ENCODE results near the gene NDUFS6.

NDUFS6 gene

DNA sequence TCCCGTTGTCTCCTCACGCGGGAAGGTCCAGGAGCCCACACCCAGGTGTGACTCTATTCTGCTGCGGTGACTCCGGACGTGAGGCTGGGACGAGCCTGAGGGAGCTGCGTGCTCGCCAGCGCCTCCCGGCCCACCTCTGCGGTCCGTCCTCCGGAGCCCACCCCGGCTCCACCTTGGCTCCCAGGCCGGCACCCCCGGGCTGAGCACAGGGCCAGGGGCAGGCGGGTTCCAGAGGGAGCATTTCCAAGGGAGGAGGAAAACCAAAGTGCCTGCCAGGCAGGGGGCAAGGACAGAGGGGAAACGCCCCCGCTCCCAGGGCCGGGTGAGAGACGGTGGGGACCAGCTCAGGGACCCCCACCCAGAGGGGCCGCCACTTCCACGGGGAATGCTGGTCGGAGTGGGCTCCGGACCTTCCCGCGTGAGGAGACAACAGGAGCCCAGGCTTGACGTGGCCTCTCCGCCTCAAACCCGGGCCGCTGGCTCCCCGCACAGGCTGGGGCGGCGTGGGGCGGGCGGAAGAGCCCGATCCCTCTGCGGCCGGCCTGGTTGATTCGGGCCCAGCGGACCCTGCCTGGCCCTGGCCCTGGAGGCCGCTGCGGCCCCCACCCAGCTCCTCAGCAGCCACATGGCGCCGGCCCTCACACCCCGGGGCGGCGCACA is 55.5 kb downstream of the NDUFS6 start:
- DNase-seq = no peak

DNA sequence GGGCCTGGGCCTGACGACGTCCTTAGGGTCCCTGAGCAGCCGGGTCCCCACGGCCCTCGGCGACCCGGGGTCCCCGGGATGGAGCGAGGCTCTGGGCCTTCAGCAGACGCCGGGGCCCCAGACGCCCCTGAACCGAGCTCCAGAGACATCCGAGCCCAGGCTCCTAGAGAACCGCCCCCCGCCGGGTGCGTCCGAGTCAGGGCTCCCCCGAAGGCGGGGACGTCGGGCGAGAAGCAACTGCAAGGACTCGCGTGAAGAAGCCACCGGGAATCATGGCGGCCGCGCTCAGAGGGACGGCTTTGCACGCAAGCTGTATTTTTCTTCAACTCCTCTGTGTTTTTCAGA is 56.0 kb downstream of the NDUFS6 start:
- DNase-seq = no peak

DNA sequence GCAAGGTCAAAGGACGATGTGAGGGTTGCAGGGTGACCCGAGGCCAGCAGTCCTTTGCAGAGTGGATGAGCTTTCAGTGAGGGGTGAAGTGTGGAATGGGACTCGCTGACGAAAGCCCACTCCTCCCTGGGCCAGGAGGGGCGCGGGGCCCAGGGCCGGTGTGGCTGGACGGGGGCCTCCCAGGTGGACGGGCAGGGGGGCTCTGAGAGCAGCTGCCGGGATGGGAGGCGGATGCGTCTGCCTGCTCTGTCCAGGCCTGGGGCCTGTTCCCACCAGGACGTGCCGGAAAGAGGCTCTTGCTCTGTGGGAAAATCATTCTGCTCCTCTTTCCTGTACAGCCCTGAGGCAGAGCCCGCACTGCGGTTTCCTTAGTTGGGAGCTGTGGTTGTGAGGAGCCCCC is 57.2 kb downstream of the NDUFS6 start:
- no peak for DNase-seq

DNA sequence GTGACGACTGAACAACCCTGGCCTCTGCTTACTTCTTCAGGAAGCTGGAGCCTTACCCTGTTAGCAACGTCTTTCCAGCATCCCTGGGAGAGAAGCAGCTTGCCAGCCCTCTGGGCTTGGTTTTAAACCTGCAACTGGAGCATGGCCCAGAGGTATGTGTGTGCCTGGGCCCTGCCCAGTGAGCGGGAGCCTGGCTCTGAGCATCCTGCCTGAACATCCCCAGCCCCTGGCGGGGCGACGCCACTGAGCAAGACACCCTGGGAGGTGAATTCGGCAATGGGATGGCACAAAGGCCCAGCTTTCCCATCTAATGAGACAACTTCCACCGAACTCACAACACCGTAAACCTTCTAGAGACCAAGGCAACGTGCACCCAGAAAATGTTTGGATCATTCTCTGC is 57.9 kb downstream of the NDUFS6 start:
- DNase-seq = no peak

DNA sequence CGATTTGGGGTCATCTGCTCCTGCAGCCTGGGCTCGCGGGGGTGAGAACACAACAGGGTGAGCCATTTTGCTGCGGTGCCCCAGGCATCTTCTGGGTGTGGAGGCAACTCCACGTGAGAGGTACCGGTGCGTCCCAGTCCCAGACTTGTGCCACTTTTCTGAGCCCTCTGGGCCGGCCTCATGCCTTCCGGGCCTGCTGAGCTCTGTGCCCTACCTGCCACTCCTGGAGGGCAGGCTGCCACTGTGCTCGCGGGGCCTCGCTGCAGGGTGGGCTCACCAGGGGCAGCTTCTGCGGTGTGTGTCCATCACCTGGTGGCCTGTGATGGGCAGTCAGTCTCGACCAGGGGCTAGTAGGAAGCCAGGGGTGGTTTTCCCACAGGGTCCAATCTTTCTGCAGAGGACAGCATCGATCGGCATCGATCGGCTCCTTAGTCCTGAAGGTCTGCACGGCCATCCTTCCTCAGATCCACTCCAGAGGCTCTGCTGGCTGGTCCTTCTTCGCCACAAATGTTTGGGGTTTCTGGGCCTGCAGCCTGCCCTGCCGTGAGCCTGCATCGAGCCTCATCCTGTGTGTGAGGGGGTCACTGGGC is 58.9 kb downstream of the NDUFS6 start:
- DNase-seq = no peak

DNA sequence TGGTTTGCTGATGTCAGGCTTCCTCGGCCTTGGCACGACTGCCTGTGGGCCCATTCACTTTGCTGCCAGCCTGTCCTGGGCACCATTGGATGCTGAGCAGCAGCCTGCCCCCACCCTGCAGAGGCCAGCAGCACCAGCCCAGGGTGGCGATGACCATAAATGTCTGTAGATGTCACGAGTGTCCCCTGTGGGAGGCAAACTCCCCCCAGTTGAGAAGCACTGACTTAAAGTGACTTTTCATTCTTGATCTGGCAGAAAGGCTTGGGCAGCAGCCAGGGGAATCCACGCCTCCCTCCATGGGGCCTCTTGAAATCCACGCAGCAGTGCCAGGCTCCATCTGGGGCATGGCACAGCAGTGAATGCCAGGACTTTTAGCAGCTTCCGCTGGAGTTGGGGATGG is 59.7 kb downstream of the NDUFS6 start:
- DNase-seq = no peak

DNA sequence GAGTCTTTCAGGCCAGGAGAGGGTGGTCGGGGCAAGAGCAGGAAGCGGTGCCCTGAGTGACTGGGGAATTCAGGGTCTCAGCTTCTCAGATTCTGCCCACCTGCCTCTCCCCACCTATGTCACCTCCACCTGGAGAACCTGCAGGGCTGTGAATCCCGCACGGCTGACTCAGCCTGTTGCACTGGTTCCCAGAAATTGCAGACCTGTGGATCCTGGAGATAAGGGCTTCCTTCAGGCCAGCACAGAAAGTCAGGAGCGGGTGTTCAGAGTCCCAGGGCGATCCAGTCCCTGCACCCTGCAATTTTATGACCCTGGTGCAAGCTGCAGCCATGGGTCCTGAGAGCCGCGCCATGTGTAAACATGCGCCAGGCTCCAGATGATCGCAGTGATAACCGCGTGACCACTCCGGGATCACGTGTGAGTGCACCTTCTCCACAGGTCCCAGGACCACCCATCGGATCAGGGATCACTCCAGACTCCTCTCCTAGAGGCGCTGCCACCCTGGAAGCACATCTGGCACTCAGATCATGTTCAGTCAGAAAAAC is 63.8 kb downstream of the NDUFS6 start:
- DNase-seq = no peak

DNA sequence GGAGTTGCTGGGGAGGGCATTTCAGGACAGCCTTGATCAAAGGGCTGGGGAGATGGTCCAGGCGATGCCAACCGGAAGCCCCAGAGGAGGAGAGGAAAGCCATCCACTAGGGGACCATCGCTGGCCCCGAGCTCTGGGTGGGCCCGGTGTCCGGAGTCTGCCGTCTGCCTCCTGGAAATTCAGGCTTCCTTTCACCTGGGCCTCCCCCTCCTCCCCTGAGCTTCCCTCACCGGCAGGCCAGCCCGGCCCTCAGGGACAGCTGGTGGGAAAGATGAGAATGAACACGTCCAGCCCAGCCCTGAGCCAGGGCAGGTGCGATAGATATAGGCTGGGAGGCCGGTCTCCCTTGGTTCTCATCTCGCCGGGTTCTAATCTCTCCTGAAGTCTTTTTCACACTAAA is 64.3 kb downstream of the NDUFS6 start:
- DNase-seq = no peak
